ENCODE measurements around the gene TFCP2L1. TPM values are rescaled to one million over a fixed set of nuclear protein-coding genes. Genes with fewer than 3 reads are reported as not detected.
"Not testable (repeated sequence)": the region's sequence is repeated elsewhere in the genome, so short reads cannot be mapped to it uniquely, and the experiment has no call there.

The TFCP2L1 gene, protein sequence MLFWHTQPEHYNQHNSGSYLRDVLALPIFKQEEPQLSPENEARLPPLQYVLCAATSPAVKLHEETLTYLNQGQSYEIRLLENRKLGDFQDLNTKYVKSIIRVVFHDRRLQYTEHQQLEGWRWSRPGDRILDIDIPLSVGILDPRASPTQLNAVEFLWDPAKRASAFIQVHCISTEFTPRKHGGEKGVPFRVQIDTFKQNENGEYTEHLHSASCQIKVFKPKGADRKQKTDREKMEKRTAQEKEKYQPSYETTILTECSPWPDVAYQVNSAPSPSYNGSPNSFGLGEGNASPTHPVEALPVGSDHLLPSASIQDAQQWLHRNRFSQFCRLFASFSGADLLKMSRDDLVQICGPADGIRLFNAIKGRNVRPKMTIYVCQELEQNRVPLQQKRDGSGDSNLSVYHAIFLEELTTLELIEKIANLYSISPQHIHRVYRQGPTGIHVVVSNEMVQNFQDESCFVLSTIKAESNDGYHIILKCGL
- 3.1 TPM for total RNA-seq
- long read RNA-seq, partial matches to known transcripts: 0 of 2 reads
- long read RNA-seq, other reads (novel, unspliced or antisense): 2 of 2 reads

GRCh38 chr2:121284463-121285449, at the start of gene TFCP2L1:
Gene TFCP2L1 (minus strand): TSS chr2:121285202. CDS start chr2:121285109, 93 bp downstream.
- DNase-seq (ENCODE audit: low spot score): no peak

DNA sequence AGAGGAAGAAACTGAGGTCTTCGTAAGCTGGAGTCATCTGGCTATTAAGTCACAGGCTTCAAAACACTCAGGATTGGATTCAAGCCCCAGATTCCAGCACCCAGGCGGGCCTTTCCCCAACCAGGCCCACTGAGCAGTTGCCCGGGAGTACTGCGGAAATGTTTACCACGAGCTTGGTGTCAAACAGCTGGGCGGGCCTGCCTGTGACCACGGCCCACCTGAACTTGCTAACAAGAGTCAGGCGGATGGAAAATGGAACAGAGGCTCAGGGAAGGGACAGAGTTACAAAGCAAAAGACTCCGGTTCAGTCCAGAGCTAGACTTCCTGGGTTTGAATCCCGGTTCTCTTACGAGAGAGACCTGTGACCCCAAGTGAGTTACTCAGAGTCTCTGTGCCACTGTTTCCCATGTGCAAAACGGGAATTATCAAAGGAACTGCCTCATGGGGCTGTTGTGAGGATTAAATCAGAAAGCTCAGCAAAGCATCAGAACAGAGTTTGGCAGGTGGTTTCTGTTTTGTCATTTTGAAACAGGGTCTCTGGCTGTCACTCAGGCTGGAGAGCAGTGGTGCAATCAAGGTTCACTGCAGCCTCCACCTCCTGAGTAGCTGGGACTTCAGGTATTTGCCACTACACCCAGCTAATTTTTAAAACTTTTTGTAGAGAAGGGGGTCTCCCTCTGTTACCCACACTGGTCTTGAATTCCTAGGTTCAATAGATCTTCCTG, 49.0 kb upstream of the TFCP2L1 start:
- peak; percentile 51 for DNase-seq (ENCODE audit: low spot score)

DNA sequence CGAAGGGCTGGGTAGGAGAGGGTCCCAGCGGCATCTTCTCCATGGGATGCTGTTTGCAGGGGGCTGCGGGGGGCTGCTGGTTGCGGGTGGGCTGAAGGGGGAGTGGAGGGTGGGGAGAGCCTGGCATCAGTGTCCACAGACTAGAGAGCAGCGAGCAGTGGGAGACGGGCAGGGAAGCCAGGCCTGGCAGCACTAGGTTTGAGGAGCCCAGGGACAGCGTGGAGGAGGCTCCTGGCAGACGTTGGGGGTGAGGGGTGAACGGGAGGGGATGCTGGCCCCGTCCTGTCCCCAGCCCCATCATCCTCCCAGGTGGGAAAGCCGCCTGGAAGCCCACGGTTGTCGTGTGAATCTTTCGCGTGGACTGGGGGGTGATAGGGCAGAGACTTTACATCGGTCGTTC, 48.2 kb upstream of the TFCP2L1 start:
- peak; percentile 69 for DNase-seq (ENCODE audit: low spot score)

DNA sequence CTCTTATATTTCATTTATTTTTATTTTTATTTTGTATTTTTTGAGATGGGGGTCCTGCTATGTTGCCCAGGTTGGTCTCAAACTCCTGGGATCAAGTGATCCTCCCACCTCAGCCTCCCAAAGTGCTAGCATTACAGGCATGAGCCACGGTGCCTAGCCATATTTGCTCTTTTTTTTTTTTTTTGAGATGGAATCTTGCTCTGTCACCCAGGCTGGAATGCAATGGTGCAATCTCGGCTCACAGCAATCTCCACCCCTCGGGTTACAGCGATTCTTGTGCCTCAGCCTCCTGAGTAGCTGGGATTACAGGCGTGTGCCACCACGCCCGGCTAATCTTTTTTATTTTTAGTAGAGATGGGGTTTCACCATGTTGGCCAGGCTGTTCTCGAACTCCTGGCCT, 46.3 kb upstream of the TFCP2L1 start:
- not testable (repeated sequence) for DNase-seq (ENCODE audit: low spot score)

GRCh38 chr2:121330921-121331320, 45.9 kb upstream of the TFCP2L1 start:
- DNase-seq (ENCODE audit: low spot score): peak; percentile 77

DNA sequence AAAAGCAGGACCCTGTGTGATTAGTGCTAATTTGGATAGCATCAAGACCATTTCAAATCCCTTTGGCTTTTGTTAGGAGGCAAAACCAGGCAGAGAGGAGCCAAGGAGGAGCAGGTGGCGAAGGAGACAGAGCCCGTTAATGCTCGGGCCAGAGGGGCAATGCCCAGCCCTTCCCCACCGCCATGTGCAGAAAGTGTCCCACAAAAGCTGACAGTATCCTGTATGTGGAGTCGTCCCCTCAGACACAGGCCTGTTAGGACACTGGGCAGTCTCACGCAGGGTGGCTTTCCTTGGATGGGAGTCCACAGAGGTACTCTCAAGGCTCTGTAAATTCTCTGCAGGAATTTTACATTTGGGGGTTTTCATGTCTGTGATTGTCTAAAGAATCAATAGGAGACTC, 44.8 kb upstream of the TFCP2L1 start:
- peak; percentile 77 for DNase-seq (ENCODE audit: low spot score)

GRCh38 chr2:121326628-121327027, 41.6 kb upstream of the TFCP2L1 start:
- DNase-seq (ENCODE audit: low spot score): peak; percentile 22

- DNase-seq (ENCODE audit: low spot score): no peak
Observed at GRCh38 chr2:121324601-121325000, 39.6 kb upstream of the TFCP2L1 start.

GRCh38 chr2:121321476-121321875, 36.5 kb upstream of the TFCP2L1 start:
- no peak for DNase-seq (ENCODE audit: low spot score)

DNA sequence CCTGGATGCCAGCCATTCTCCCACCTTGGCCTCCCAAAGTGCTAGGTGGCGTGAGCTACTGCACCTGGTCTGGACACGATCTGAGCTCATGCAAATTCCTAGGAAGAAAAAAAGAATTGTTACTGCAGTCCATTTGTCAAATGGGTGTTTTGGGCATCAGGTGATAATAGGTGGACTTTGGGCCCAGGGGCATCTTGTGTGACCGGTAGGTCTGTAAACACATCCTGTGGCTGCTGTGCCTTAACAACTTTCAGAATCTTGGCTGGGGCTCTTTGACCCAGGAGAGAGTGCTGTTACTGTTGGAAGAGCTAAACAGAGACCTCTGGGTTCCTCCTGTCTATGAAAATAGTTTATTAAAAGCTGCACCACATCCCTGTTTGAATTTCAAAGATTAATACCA, 34.9 kb upstream of the TFCP2L1 start:
- DNase-seq (ENCODE audit: low spot score): peak; percentile 26

DNA sequence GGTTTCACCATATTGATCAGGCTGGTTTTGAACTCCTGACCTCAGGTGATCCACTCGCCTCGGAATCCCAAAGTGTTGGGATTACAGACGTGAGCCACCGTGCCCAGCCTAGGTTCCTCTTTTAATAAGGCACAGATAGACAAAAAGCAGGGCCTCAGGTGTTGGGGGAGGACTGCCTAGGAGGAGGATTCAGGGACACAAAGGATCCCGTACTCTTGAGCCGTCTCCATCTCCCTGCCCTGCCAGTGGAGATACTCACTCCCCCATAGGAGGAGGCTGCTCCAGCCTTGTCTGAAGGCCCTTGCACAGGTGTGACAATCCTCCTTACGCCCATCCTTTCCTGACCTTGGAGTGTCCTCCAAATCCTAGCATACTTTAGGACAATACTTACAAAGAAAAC, 32.0 kb upstream of the TFCP2L1 start:
- DNase-seq (ENCODE audit: low spot score): peak; percentile 22

GRCh38 chr2:121313701-121314100, 28.7 kb upstream of the TFCP2L1 start:
- DNase-seq (ENCODE audit: low spot score): peak; percentile 60

GRCh38 chr2:121309801-121310200, 24.8 kb upstream of the TFCP2L1 start:
- DNase-seq (ENCODE audit: low spot score): no peak

DNA sequence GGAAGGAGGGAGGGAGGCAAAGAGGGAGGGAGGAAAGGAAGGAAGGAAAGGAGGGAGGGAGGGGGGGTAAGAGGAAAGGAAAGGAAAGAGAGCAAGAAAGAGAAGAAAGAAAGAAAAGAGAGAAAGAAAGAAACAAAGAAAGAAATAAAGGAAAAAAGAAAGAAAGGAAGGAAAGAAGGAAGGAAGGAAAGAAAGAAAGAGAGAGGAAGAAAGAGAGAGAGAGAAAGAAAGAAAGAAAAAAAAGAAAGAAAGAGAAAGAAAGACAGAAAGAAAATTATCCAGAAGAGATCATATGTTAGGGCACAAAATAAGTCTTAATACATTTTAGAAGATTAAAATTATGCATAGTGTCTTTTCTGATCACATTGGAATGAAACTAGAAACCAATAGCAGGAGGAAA, 24.3 kb upstream of the TFCP2L1 start:
- no peak for DNase-seq (ENCODE audit: low spot score)

DNA sequence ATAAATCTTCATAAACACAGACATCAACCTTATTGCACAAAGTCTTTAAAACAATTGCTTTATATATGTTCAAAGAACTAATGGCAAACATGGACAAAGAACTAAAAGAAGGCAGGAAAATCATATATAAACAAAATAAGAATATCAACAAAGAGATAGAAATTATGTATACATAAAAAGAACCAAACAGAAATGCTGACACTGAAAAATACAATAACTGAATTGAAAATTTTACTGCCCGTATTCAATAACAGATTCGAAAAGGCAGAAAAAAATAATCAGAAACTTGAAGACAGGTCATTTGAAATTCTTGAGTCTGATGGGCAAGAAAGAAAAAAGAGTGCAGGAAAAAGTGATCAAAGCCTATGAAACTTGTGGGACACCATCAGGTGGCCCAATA, 22.0 kb upstream of the TFCP2L1 start:
- DNase-seq (ENCODE audit: low spot score): no peak

GRCh38 chr2:121304941-121305340, 19.9 kb upstream of the TFCP2L1 start:
- no peak for DNase-seq (ENCODE audit: low spot score)

- DNase-seq (ENCODE audit: low spot score): peak; percentile 49
Observed at GRCh38 chr2:121303531-121304263, 18.7 kb upstream of the TFCP2L1 start.

GRCh38 chr2:121301190-121301589, 16.2 kb upstream of the TFCP2L1 start:
- not testable (repeated sequence) for DNase-seq (ENCODE audit: low spot score)

GRCh38 chr2:121298476-121298875, 13.5 kb upstream of the TFCP2L1 start:
- DNase-seq (ENCODE audit: low spot score): peak; percentile 20

GRCh38 chr2:121297866-121298265, 12.9 kb upstream of the TFCP2L1 start:
- peak; percentile 37 for DNase-seq (ENCODE audit: low spot score)
